Amniotic epithelial cell (primary cell): Measurements from ENCODE around the gene SEC16A.

Experiments used
- DNase-seq: peaks from one replicate; pipeline ENCODE4 v3.0.0-alpha.2; 2010; ENCODE audit warnings: low read depth

Gene SEC16A

GRCh38 chr9:136465500-136466154 is 17.2 kb downstream of the SEC16A start:
- no peak for DNase-seq

GRCh38 chr9:136464241-136464640 is 18.6 kb downstream of the SEC16A start:
- no peak for DNase-seq

- DNase-seq = no peak
These were observed 19.3 kb downstream of the SEC16A start for GRCh38 chr9:136463578-136463977.

GRCh38 chr9:136462664-136463063 is 20.2 kb downstream of the SEC16A start:
- DNase-seq = no peak

GRCh38 chr9:136460772-136461325 is 22.0 kb downstream of the SEC16A start:
- DNase-seq = no peak

- DNase-seq = no peak
These were observed 23.4 kb downstream of the SEC16A start for GRCh38 chr9:136459425-136459824.

- DNase-seq = no peak
These were observed 25.5 kb downstream of the SEC16A start for GRCh38 chr9:136457326-136457725.

GRCh38 chr9:136456258-136456657 is 26.6 kb downstream of the SEC16A start:
- no peak for DNase-seq

GRCh38 chr9:136455043-136456002 is 27.5 kb downstream of the SEC16A start:
- no peak for DNase-seq

- no peak for DNase-seq
These were observed 28.6 kb downstream of the SEC16A start for GRCh38 chr9:136454026-136454796.

GRCh38 chr9:136453326-136453725 is 29.5 kb downstream of the SEC16A start:
- DNase-seq = no peak

GRCh38 chr9:136451221-136451877 is 31.5 kb downstream of the SEC16A start:
- DNase-seq = no peak

GRCh38 chr9:136448655-136449054 is 34.2 kb downstream of the SEC16A start:
- no peak for DNase-seq

- DNase-seq = no peak
These were observed 35.6 kb downstream of the SEC16A start for GRCh38 chr9:136447173-136447778.

- DNase-seq = no peak
These were observed 37.0 kb downstream of the SEC16A start for GRCh38 chr9:136445799-136446198.

- no peak for DNase-seq
These were observed 38.7 kb downstream of the SEC16A start for GRCh38 chr9:136444102-136444501.

GRCh38 chr9:136443687-136444086 is 39.2 kb downstream of the SEC16A start:
- no peak for DNase-seq

GRCh38 chr9:136443087-136443486 is 39.8 kb downstream of the SEC16A start:
- DNase-seq = no peak

- no peak for DNase-seq
These were observed 40.6 kb downstream of the SEC16A start for GRCh38 chr9:136442265-136442664.

- DNase-seq = no peak
These were observed 41.1 kb downstream of the SEC16A start for GRCh38 chr9:136441681-136442245.

GRCh38 chr9:136441191-136441680 is 41.6 kb downstream of the SEC16A start:
- DNase-seq = no peak
